UCSD-AML1 (cell line): ENCODE measurements around the gene FAM47A.

Experiments used
- DNase-seq: peaks from one replicate; lab custom pipeline; 2025; ENCODE audit not compliant: unreplicated experiment; lab: John Stamatoyannopoulos, UW

Gene FAM47A

DNA sequence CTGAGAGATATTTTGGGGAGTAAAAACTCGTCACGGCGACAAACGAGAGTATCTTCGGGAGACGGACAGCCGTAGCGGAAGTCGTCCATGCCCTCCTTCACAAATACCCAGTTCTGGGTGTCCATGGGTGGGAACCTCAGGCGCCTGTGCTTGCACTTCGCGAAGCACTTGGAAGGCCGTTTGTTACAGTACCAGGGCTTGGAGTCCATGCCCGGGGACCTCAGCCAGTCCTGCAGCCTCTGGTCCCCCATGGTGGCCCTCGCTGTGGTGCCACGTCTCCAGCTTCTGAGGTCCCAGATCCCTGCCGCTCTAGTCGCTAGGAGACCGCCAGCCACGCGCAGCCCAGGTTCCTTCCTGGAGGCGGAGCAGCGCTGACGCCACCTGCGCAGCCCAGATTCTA lies at the start of gene FAM47A:
TSS of gene FAM47A (minus strand) at position 287 of the 400 bp plus-strand sequence. CDS start at position 251, 36 bp downstream.
- DNase-seq, result no peak

DNA sequence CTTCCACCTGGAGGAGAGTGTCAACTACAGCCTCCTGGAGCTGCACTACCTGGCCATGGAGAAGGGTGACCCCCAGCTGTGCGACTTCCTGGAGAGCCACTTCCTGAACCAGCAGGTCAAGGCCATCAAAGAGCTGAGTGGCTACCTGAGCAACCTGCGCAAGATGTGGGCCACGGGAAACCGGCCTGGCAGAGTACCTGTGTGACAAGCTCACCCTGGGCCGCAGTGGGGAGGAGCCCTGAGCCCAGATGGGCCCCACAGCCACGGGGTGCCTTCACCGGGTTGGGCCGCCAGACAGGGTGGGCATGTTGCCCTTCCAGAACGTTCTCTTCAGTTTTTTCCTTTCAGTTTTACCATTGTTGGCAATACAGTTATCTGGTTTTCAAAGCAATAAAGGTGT lies 15.2 kb upstream of the FAM47A start:
- DNase-seq, result no peak

DNA sequence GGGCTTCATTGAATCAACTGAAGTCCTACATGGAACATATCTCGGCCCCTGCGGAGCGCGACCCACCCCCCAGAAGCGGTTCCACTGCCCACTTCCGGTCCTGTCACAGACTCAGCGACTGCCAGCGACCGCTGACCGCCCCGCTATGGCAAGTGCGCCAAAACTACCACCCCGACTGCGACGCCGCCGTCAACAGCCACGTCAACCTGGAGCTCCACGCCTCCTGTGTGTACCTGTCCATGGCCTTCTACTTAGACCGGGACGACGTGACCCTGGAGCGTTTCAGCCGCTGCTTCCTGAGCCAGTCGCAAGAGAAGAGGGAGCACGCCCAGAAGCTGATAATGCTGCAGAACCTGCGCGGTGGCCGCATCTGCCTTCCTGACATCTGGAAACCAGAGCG lies 14.8 kb upstream of the FAM47A start:
- no peak for DNase-seq

DNA sequence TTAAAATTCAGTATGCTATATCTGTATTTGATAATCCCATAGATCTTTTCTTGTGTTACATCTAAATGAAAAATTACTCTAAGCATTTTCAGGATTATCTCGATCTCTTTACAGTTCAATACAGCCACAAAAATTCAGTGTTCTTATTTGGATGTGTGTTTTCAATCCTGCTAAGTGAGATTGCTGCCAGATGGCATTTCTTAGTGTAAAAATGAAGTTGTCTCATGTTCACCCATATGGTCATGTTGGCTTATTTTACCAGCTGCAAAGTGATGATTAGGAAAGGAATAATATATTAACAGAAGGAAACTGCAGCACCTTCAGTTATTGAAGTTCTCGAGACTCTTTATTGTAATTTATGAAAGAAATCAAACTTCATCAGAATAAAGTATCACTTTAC lies 12.1 kb upstream of the FAM47A start:
- no peak for DNase-seq

- DNase-seq, result no peak
Measured at GRCh38 chrX:34140816-34141215, 8.7 kb upstream of the FAM47A start.

DNA sequence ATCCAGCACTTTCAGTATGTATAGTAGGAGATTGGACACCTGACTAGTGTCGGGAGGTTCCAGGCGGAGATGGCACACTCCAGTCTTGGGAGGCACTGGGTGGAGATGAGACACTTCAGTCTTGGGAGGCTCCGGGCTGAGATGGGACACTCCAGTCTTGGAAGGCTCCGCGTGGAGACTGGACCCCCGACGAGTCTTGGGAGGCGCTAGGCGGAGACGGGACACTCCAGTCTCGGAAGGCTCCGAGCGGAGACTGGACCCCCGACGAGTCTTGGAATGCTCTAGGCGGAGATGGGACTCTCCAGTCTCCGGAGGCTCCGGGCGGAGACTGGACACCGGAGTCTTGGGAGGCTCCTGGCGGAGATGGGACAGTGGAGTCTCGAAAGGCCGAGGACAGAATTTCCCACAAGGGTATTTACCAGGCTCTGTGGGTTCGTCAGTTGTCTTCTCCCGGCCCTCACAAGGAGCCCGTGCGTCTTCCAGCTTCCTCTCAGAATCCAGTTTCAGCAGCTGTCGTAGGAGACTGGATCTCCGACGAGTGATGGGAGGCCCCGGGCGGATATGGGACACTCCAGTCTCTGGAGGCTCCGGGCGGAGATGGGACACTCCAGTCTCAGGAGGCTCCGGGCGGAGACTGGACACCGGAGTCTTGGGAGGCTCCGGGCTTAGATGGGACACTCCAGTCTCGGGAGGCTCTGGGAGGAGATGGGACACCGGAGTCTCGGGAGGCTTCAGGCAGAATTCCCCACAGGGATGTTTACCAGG lies 952 bp downstream of the FAM47A start:
- no peak for DNase-seq

- no peak for DNase-seq
Measured at GRCh38 chrX:34130501-34130900, 1.6 kb downstream of the FAM47A start.

- DNase-seq, result no peak
Measured at GRCh38 chrX:34126011-34126410, 6.1 kb downstream of the FAM47A start.

DNA sequence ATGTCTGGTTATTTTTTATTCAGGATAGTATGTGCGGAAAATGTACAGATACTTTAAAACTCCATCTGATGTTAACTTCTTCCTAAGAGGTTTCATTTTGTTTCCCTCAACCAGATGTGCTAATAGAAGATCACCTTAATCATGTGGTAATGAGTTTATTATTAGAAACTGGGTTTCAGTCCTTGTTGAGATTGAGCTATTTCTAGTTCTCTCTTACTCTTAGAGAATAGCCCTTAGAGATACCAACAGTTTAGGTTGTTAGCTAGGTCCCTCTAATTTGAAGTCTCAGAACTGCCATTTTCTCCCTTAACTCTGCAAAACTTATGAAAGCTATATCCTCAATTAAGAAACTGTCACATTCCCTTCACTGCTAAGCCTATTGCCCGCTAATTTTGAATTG lies 13.0 kb downstream of the FAM47A start:
- no peak for DNase-seq

DNA sequence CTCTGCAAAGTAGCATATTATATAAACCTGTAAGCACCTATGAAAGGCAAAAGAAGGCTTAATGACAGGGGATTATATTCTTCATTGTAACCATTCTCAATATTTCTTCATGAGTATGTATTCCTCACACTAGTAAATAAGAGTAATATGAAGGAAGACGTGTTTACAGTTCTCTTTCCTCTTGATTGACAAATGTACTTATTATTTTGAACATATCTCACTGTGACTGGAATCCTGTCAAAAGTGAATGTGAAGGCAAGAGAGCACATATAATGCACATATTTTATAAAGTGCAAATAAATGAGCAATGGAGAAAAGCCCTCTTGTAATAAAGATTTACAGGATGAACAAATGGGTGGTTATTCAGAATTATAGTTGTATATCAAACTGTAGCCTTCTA lies 19.7 kb downstream of the FAM47A start:
- DNase-seq, result no peak
